Adrenal gland (tissue), 12 donors: ENCODE data around the gene MAPT. TPM values are rescaled to one million over a fixed set of nuclear protein-coding genes. Genes with fewer than 3 reads are reported as not detected.

Source experiments
- DNase-seq, 7 donors: peaks; one replicate each; pipeline ENCODE4 v3.0.0-alpha.2; 2019 to 2020
- H3K27ac ChIP-seq, 5 donors: fragments of 200-600 bp; sonication (generic) in 4 of 5; 1 replicate in 3 of 5; 2 replicates in 2 of 5; pipeline versions ENCODE4 v1.5.1 to v1.8.0; 2016 to 2020; ENCODE audit warnings: mild to moderate bottlenecking in 1 of 5
- H3K27me3 ChIP-seq: fragments of 200-600 bp; 2 replicates; pipeline ENCODE4 v1.8.0; 2021
- H3K36me3 ChIP-seq, 2 donors: fragments of 200-600 bp; replicated peaks in 1 of 2; 1 replicate in 1 of 2; 2 replicates in 1 of 2; pipeline versions ENCODE4 v1.5.1 to v1.8.0; 2018 to 2022
- H3K4me1 ChIP-seq, 2 donors: fragments of 200-600 bp; replicated peaks in 1 of 2; 1 replicate in 1 of 2; 2 replicates in 1 of 2; pipeline versions ENCODE4 v1.5.1 to v1.8.0; 2018 to 2021
- H3K4me3 ChIP-seq, 4 donors: fragments of 200-600 bp; sonication (generic) in 3 of 4; one replicate each; pipeline ENCODE4 v1.5.1; 2016 to 2018
- H3K9me3 ChIP-seq, 3 donors: fragments of 200-600 bp; sonication (generic) in 1 of 3; replicated peaks in 1 of 3; 1 replicate in 2 of 3; 2 replicates in 1 of 3; pipeline versions ENCODE4 v1.5.1 to v1.8.0; 2016 to 2021
- POLR2A ChIP-seq, 2 donors: fragments of 450-650 bp; IDR thresholded peaks; one replicate each; pipeline ENCODE4 v1.6.1; 2017; ENCODE audit warnings: antibody characterized with exemption in 2 of 2, mild to moderate bottlenecking in 2 of 2, moderate library complexity in 1 of 2
- WGBS, 4 donors: extraction: QIAGEN DNeasy Blood & Tissue Kit in 2 of 4; methylation state at CpG; one replicate each; pipeline versions ENCODE4 v1.1.5 to v1.1.7; 2013 to 2017; 5-methylcytosine and 5-hydroxymethylcytosine counted together
- intact Hi-C, 2 donors: fragments of 100-400 bp; cut with DNase I; formaldehyde crosslinking; loops; one replicate each; pipeline versions ENCODE4 v1.14.1 to v1.15.0; 2022 to 2023
- polyA plus RNA-seq, 3 donors: library from polyadenylated mRNA; stranded (reverse); fragments of 200-250 nt in 2 of 3; fragments of 350-450 nt in 1 of 3; fragmentation: Illumina TruSeq in 1 of 3; extraction: RNeasy Lipid Tissue Mini Kit (QIAGEN cat#74804) in 1 of 3; gene quantifications; one replicate each; pipeline ENCODE4 v1.2.3, GENCODE V29; 2013 to 2014
- total RNA-seq, 9 donors: library from RNA; depleted of rRNA in 4 of 9; stranded (reverse); fragments of >200 nt in 4 of 9; fragments of 120-200 nt in 1 of 9; fragmentation: NEBNext Ultra II Directional in 1 of 9; extraction: Animal tissue kit (Norgen Biotek cat#: 25700) in 1 of 9; gene quantifications; one replicate each; pipeline versions ENCODE4 v1.1.0 to v1.2.4, GENCODE V29; 2013 to 2023
- TF ChIP-seq, protein P1 (sequence below), 6 experiments: fragments of 450-650 bp in 4 of 6; fragments of 200-600 bp in 2 of 6; sonication (generic) in 1 of 6; IDR thresholded peaks; 1 replicate in 5 of 6; 2 replicates in 1 of 6; pipeline versions ENCODE4 v1.5.1 to v1.8.0; 2016 to 2021; ENCODE audit warnings: antibody characterized with exemption in 6 of 6, mild to moderate bottlenecking in 2 of 6, moderate library complexity in 1 of 6
- donor health status: healthy with polysubstance abuse.
- donor health status: Bipolar disorder and iron deficiency.
- donor health status: DM: yes; HTN: yes; CAD: no.
- donor health status: DM: no; HTN: no; CAD: no.
- donor health status: DM: no; HTN: no; CAD: no.
- donor health status: DM: yes; HTN: yes; CAD: no.

MAPT gene
- total and polyA plus RNA-seq, 12 donors: 0.72 to 17.6 (median 3.3) TPM

DNA sequence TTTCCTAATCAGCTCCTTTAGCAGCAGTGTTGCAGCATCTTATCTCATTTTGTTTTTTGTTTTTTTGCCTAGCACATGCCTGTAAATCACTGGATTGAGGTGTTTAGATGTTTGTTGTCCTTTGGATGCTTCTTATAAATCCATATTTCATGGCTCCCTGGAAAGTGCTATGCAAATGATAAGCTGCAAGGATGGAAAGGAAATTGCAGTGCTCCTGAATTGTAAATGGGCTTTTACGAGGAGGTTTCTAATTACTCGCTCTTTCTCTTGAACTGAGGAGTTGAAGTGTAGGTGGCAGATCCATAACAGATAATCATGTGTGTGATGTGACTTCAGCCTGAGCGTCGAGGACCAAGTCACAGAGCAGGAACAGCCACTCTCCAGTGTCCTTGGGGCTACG, 45.0 kb downstream of the MAPT start:
- WGBS, 4 donors: 51 to 58% (median 55%) methylated on average over 5 of the region's 5 CpGs
- no peak for DNase-seq
- no peaks in the 10 kb centered on the region for H3K4me1 ChIP-seq
- H3K36me3 ChIP-seq: no peaks in the 10 kb centered on the region
- intact Hi-C loops: no loop called here
- H3K27ac ChIP-seq: no peak overlapping the region
- H3K27me3 ChIP-seq: no peaks in the 10 kb centered on the region
- H3K4me3 ChIP-seq: no peak overlapping the region
- TF ChIP-seq, protein P1, sequence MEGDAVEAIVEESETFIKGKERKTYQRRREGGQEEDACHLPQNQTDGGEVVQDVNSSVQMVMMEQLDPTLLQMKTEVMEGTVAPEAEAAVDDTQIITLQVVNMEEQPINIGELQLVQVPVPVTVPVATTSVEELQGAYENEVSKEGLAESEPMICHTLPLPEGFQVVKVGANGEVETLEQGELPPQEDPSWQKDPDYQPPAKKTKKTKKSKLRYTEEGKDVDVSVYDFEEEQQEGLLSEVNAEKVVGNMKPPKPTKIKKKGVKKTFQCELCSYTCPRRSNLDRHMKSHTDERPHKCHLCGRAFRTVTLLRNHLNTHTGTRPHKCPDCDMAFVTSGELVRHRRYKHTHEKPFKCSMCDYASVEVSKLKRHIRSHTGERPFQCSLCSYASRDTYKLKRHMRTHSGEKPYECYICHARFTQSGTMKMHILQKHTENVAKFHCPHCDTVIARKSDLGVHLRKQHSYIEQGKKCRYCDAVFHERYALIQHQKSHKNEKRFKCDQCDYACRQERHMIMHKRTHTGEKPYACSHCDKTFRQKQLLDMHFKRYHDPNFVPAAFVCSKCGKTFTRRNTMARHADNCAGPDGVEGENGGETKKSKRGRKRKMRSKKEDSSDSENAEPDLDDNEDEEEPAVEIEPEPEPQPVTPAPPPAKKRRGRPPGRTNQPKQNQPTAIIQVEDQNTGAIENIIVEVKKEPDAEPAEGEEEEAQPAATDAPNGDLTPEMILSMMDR (IDR thresholded peaks at IDR 0.05): no peak
- TF ChIP-seq POLR2A (IDR thresholded peaks at IDR 0.05): no peak
- H3K9me3 ChIP-seq: no peaks in the 10 kb centered on the region

DNA sequence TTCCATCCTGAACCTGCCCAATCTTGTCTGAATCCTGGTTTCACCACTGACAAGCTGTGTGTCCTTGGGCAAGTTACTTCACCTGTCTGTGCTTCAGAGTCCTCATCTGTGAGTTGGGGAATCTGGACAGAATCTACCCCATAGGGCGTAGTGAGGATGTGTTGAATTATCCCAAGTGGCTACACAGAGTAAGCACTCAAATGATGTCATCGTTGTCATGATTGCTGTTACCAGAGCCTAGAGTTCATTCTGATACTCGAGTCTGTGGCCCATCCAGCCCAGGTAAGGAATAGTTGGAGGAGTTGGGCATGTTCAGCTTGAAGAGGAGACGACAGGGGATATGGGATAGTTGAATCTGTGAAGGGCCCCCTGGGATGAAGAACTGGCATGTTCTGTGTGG, 45.9 kb downstream of the MAPT start:
- WGBS, 4 donors: 77 to 89% (median 83%) methylated on average over 4 of the region's 4 CpGs
- no peaks in the 10 kb centered on the region for H3K27me3 ChIP-seq
- no peaks in the 10 kb centered on the region for H3K4me1 ChIP-seq
- TF ChIP-seq, protein P1 (IDR thresholded peaks at IDR 0.05): no peak
- TF ChIP-seq POLR2A (IDR thresholded peaks at IDR 0.05): no peak
- no peaks in the 10 kb centered on the region for H3K9me3 ChIP-seq
- no peak overlapping the region for H3K4me3 ChIP-seq
- DNase-seq: no peak
- no peak overlapping the region for H3K27ac ChIP-seq
- intact Hi-C loops: no loop called here
- no peaks in the 10 kb centered on the region for H3K36me3 ChIP-seq

DNA sequence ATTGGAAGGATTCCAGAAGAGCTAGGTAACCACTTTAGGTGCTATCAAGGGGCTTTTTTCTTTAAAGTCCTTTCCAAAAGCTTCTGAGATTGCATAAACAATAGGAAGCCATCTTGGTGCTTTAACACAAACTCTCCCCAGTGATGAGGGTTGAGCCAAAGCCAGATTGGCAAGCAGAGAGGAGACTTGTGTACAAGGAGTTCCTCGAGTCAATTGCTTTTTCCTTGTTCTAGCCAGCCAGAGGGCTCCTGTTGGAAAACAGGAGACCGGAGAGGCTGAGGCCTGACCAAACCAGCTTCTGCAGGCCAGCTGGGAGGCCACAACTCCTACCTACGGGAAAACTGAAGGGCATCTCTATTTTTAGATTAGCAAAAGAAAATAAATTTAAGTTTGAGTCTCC, 46.5 kb downstream of the MAPT start:
- no peak overlapping the region for H3K4me3 ChIP-seq
- intact Hi-C loops: no loop called here
- WGBS, 4 donors: 60 to 81% (median 73%) methylated on average over 3 of the region's 3 CpGs
- no peaks in the 10 kb centered on the region for H3K36me3 ChIP-seq
- DNase-seq: no peak
- H3K27me3 ChIP-seq: no peaks in the 10 kb centered on the region
- TF ChIP-seq POLR2A (IDR thresholded peaks at IDR 0.05): no peak
- TF ChIP-seq, protein P1 (IDR thresholded peaks at IDR 0.05): no peak
- H3K4me1 ChIP-seq: no peaks in the 10 kb centered on the region
- no peak overlapping the region for H3K27ac ChIP-seq
- no peaks in the 10 kb centered on the region for H3K9me3 ChIP-seq

DNA sequence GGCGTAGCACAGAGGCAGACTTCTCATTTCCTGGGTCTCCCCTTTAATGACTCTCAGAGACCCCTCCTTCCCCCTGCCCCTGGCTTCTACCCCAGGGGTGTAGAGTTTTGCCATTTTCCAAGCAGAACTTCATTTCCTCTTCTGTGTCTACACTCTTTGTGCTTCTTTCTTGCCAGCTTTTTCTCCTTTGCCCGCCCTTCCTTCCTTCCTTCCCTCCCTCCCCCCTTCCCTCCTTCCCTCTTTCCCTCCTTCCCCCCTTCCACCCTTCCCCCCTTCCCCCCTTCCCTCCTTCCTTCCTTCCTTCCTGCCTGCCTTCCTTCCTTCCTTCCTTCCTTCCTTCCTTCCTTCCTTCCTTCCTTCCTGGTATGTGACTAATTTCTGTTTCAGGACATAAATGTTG, 47.0 kb downstream of the MAPT start:
- Histone ChIP-seq H3K4me3 (no peak overlapping the region), H3K9me3 (no peaks in the 10 kb centered on the region), H3K27me3 (no peaks in the 10 kb centered on the region), H3K4me1 (no peaks in the 10 kb centered on the region), H3K27ac (no peak overlapping the region), H3K36me3 (no peaks in the 10 kb centered on the region)
- DNase-seq: no peak
- no peak for TF ChIP-seq POLR2A (IDR thresholded peaks at IDR 0.05)
- WGBS, 4 donors: 37 to 57% (median 48%) methylated on average over 2 of the region's 2 CpGs
- intact Hi-C loops: no loop called here

DNA sequence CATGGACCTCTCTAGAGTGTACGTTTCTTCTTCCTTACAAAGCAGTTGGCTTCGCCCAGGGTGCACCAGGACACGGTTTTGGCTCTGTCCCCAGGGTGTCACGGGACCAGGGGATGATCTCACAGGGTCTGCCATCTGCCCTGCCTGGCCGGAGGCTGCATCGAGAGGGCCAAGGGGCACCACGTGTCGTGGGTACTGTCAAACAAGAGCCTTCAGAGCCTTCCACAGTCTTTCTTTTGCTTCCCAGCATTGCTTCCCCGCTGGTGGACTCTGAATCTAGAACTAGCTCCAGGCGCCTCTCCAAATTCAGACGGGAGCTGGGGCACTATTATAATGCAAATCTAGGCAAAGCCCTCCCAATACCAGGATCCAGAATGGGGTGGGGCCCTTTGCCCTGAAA, 47.9 kb downstream of the MAPT start:
- DNase-seq: peak; percentile 25 to 91 (median 58)
- Histone ChIP-seq H3K4me3 (no peak overlapping the region), H3K9me3 (no peaks in the 10 kb centered on the region), H3K4me1 (no peaks in the 10 kb centered on the region), H3K27me3 (no peaks in the 10 kb centered on the region), H3K36me3 (no peaks in the 10 kb centered on the region), H3K27ac (no peak overlapping the region)
- intact Hi-C loops: no loop called here
- WGBS, 4 donors: 49 to 58% (median 53%) methylated on average over 11 of the region's 11 CpGs
- TF ChIP-seq, protein P1 (IDR thresholded peaks at IDR 0.05): no peak
- TF ChIP-seq POLR2A (IDR thresholded peaks at IDR 0.05): no peak
